PC-9 (cell line): ENCODE data around the gene CALD1.

Source experiments
- EZH2 ChIP-seq: fragments of 200-600 bp; sonication (generic); IDR thresholded peaks from 2 replicates; pipeline ENCODE4 v1.8.0; 2017; ENCODE audit warnings: antibody characterized with exemption, low read depth
- TF ChIP-seq, protein P1 (sequence below): fragments of 200-600 bp; sonication (generic); conservative IDR thresholded peaks from 2 replicates; pipeline ENCODE4 v1.6.1; 2017; ENCODE audit warnings: mixed run types, antibody characterized with exemption, mild to moderate bottlenecking, moderate library complexity

DNA sequence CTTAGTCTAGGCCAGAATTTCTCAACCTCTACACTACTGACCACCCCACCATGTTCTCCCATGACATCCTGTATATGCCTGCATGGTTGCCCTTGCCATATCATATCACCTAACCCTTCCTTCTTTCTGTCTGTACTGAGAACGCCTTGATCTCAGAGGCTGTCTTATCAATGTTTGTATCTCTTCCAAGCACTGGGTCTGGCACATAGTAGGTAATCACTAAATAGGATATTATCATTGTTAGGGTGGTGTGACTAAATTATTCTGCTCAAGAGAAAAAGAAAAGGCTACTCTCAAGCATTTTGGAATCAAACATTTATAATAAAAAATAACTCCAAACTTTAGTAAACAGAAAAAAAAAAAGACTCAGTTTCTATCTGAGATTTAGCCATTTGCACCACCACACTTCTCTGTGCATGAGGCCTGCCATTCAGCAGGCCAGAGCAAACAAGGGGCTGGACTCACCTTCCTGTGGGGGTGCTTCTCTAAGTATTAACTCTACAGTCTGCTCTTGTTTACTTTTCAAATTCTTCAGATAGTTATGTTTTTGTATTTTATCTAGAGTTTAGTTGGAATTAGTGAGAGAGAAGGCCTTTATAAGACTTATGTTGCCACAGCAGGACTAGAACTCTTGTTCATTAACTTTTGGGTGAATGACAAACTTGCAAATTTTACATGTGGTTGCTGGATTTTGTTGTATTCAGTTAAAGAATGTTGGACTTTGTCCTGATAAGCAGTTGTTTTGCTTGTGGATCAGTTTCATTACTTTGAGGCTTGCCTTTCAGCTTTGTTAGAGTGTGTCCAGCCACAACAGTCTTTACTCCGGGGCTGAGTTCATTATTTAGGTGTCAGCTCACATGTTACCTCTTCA, 212.3 kb downstream of the CALD1 start:
- TF ChIP-seq, protein P1, sequence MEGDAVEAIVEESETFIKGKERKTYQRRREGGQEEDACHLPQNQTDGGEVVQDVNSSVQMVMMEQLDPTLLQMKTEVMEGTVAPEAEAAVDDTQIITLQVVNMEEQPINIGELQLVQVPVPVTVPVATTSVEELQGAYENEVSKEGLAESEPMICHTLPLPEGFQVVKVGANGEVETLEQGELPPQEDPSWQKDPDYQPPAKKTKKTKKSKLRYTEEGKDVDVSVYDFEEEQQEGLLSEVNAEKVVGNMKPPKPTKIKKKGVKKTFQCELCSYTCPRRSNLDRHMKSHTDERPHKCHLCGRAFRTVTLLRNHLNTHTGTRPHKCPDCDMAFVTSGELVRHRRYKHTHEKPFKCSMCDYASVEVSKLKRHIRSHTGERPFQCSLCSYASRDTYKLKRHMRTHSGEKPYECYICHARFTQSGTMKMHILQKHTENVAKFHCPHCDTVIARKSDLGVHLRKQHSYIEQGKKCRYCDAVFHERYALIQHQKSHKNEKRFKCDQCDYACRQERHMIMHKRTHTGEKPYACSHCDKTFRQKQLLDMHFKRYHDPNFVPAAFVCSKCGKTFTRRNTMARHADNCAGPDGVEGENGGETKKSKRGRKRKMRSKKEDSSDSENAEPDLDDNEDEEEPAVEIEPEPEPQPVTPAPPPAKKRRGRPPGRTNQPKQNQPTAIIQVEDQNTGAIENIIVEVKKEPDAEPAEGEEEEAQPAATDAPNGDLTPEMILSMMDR = no peak
- no peak for TF ChIP-seq EZH2
